ENCODE results near the gene QRFP.

Gene QRFP

DNA sequence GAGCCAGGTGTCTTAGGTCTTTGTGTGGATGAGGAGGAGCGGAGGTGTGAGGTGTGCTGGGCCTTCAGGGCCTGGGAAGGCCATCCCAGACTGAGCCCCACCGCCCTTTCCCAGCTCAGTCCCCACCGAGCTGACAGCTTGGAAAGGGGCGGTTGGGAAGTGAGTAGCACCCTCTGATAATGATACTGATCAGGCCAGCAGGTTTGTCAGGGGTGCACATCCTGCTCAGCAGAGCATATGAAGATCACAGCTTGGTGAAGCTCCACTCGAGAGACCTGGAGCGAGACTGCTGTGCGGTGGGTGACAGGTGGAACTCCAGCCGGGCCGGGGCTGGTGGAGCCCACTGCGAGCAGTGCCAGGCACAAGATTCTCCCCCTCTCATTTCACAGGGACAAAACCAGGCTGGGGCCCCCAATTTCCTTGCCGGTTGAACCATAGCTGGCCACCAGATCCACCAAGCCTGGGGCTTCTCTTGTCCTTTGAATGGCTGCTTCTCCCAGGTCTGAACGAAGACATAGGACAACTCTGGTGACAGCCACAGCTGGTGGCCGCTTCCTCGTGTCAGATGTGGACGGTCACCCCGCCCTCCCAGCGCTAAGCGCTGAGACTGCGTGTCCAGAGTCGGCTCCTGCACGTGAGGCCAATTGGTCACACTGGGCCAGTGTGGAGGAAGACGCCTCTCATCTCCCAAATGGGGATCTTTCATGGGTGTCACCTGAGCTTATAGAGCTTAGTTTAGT lies 8.3 kb downstream of the QRFP start:
- no peak for DNase-seq

DNA sequence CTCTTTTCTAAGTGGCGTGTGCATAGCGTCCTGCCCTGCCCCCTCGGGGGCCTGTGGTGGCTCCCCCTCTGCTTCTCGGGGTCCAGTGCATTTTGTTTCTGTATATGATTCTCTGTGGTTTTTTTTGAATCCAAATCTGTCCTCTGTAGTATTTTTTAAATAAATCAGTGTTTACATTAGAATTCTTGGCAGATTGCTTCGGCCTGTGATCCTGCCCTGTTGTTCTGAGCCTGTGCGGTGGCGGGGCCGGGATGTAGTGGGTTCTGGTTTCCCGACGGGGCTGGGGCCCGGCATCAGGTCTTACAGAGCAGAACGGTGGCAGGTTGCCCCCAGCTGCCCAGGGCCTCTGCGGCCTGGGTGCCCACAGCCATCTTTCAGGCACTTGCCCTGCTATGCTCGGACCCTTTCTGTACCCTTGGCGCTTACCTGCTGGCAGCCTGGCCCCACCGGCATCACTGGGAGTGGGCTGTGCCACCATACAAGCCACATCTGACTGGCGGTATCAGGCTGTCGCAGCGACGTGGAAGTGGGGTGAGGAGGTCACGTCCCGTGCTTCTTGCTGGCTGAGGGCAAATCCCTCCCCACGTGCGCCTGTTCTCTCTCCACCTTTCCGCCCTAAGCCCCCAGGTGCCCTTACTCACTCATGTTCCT lies 9.0 kb downstream of the QRFP start:
- DNase-seq, result no peak

DNA sequence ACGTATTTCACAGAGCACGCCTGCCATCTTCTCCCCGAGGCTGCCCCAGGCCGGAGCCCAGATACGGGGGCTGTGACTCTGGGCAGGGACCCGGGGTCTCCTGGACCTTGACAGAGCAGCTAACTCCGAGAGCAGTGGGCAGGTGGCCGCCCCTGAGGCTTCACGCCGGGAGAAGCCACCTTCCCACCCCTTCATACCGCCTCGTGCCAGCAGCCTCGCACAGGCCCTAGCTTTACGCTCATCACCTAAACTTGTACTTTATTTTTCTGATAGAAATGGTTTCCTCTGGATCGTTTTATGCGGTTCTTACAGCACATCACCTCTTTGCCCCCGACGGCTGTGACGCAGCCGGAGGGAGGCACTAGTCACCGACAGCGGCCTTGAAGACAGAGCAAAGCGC lies 9.6 kb downstream of the QRFP start:
- DNase-seq, result no peak

DNA sequence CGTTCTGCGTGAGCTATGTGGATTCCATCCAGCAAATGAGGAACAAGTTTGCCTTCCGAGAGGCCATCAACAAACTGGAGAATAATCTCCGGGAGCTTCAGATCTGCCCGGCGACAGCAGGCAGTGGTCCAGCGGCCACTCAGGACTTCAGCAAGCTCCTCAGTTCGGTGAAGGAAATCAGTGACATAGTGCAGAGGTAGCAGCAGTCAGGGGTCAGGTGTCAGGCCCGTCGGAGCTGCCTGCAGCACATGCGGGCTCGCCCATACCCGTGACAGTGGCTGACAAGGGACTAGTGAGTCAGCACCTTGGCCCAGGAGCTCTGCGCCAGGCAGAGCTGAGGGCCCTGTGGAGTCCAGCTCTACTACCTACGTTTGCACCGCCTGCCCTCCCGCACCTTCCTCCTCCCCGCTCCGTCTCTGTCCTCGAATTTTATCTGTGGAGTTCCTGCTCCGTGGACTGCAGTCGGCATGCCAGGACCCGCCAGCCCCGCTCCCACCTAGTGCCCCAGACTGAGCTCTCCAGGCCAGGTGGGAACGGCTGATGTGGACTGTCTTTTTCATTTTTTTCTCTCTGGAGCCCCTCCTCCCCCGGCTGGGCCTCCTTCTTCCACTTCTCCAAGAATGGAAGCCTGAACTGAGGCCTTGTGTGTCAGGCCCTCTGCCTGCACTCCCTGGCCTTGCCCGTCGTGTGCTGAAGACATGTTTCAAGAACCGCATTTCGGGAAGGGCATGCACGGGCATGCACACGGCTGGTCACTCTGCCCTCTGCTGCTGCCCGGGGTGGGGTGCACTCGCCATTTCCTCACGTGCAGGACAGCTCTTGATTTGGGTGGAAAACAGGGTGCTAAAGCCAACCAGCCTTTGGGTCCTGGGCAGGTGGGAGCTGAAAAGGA lies 10.9 kb downstream of the QRFP start:
- DNase-seq, result no peak

DNA sequence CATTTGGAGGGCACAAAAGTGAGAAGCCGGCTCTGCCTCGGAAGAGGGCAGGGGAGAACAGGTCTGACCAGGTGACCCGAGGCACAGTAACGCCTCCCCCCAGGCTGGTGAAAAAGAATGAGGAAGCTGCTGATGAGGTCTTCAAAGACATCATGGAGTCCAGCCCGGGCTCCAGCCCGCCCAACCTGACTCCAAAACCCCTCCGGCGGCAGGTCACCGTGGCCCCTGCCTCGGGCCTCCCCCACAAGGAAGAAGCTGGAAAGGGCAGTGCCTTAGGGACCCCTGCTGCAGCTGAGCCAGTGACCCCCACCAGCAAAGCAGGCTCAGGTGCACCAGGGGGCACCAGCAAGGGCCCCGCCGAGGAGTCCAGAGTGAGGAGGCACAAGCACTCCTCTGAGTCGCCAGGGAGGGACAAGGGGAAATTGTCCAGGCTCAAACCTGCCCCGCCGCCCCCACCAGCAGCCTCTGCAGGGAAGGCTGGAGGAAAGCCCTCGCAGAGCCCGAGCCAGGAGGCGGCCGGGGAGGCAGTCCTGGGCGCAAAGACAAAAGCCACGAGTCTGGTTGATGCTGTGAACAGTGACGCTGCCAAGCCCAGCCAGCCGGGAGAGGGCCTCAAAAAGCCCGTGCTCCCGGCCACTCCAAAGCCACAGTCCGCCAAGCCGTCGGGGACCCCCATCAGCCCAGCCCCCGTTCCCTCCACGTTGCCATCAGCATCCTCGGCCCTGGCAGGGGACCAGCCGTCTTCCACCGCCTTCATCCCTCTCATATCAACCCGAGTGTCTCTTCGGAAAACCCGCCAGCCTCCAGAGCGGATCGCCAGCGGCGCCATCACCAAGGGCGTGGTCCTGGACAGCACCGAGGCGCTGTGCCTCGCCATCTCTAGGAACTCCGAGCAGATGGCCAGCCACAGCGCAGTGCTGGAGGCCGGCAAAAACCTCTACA lies 11.8 kb downstream of the QRFP start:
- no peak for DNase-seq

DNA sequence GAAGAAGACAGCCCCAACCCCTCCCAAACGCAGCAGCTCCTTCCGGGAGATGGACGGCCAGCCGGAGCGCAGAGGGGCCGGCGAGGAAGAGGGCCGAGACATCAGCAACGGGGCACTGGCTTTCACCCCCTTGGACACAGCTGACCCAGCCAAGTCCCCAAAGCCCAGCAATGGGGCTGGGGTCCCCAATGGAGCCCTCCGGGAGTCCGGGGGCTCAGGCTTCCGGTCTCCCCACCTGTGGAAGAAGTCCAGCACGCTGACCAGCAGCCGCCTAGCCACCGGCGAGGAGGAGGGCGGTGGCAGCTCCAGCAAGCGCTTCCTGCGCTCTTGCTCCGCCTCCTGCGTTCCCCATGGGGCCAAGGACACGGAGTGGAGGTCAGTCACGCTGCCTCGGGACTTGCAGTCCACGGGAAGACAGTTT lies 12.5 kb downstream of the QRFP start:
- DNase-seq, result no peak

DNA sequence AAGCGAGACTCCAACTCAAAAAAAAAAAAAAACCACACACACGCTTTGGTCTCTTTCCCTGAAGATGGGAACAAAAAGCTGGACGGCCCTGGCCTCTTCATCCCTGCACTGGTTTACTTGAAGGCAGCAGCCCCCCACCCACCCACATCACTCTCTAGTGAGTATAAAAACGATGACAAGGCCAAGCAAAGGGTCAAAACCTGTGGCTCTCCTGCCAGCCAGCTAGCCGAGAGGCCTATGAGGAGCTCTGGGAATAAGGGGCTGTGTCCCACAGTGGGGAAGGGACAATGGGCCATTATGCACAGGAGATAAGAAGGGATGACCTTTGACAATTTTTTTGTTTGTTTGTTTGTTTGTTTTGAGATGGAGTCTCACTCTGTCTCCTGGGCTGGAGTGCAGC lies 13.1 kb downstream of the QRFP start:
- no peak for DNase-seq

DNA sequence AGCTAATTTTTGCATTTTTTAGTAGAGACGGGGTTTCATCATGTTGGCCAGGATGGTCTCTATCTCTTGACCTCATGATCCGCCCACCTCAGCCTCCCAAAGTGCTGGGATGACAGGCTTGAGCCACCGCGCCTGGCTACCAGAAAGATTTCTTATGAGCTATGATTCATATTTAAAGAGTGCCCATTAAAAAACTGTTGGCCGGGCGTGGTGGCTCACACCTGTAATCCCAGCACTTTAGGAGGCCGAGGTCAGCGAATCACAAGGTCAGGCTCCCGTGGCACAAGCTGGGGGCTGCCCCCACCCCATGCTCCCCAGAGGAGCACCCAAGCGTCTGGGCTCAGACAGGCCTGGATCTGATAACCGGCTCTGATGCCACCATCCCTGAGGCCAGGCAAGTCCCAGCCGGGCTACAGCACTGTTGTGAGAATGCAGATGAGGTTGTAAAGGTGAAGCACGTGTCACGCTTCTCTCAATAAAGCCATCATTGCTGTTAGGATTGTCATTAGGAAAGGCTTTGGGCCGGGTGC lies 13.9 kb downstream of the QRFP start:
- no peak for DNase-seq

DNA sequence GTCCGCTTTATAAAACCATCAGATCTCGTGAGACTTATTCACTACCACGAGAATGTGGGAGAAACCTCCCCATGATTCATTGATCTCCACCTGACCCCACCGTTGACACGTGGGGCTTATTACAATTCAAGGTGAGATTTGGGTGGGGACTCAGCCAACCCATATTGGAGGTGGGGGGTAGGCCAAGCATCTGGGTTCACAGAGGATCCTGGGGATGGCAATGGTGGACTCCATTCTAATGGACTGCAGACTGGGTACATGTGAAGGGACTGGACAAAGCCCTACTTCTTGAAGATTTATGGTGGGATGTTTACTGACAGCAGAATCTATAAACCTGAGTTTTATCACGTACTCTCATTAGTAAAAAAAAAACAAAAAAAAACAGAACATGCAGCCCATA lies 15.1 kb downstream of the QRFP start:
- DNase-seq, result no peak

DNA sequence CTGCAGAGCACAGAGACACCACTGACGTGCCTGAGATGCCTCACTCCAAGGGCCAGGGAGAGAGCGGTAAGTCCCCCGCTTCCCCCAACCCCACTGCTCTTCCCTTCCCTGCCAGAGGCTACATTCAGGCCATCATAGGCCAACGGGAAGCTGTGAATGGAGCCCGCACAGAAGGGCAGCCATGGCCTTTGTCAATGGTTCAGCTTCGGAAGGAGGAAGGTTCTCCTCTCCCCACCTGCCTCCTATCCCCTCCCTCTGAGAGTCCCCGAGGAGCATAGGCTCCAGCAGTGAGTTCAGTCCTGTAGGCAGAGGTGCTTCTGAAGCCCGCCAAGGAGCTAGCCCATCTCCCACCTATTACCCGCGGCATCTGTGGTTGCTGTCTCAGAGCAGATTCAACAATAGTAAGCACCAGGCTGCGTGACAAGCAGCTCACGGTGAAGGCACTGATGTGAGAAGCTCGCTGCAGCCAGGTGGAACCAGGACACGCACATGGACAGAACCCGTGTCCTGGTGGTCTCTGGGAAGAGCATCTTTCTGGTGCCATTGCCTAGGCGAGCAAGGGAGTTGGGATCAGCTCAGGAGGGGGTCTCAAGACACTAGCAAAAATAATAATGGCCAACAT lies 15.9 kb downstream of the QRFP start:
- DNase-seq, result no peak

DNA sequence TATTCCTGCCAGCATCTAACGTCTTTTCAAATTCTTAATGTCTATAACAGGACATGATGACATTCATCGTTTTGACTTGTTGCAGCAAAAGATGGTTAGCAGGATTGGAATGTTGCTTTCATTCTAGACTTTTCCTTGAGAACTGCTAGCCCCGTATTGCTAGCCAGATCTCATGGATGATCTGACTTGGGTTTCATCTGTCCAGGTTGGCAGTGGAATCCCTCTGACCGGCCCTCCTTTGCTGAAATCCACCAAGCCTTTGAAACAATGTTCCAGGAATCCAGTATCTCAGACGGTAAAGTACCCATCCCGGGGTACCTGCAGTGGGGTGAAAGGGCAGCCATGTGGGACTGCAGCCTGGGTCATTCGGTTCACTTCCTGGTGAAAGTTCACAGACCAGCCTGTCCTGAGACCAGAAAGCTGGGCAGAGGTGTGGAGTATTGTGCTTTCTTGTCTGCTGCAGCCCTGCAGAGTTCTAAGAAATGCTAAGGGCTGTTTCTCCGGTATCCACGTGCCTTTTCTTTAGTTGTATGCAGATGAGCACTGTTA lies 16.7 kb downstream of the QRFP start:
- no peak for DNase-seq

DNA sequence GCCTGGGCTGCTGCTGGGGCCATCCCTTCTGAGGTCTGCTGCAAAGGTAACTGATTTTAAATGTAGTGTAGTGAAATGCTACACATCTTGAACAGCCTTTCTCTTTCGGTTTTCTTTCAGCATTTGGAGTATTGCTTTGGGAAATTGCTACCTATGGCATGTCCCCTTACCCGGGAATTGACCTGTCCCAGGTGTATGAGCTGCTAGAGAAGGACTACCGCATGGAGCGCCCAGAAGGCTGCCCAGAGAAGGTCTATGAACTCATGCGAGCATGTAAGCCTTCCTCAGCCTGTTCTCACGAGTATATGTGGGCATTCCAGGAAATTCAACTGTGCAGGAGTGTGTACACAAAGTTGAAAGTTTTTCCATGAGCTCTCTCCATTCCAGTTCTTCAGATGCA lies 18.3 kb downstream of the QRFP start:
- DNase-seq, result no peak

DNA sequence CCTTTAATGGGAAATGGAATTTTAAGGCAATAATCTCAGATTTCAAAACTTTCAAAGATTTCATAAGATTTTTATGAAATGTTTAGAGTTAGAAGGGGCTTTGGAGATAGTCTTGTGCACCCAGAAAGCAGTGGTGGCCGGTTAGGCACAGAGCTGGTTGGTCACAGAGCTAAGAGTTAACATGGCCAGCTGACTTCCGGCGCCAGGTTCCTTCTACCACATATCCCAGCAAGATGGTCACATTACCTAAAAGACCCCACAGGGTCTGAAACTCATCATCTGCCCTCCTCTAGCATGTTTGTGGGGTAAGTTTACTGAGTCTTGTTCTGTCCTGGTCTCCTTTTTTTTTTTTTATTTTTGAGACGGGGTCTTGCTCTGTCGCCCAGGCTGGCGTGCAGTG lies 19.3 kb downstream of the QRFP start:
- no peak for DNase-seq

DNA sequence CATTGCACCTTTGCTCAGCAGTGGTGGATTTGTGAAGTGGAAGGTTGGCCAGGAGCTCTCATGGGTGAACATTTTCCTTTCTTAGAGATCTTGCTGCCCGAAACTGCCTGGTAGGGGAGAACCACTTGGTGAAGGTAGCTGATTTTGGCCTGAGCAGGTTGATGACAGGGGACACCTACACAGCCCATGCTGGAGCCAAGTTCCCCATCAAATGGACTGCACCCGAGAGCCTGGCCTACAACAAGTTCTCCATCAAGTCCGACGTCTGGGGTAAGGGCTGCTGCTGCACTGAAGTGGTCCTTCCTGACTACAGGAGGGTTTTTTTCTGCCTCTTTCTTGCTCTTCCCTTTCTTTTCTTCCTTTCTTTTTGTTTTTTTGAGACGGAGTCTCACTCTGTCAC lies 21.8 kb downstream of the QRFP start:
- no peak for DNase-seq

DNA sequence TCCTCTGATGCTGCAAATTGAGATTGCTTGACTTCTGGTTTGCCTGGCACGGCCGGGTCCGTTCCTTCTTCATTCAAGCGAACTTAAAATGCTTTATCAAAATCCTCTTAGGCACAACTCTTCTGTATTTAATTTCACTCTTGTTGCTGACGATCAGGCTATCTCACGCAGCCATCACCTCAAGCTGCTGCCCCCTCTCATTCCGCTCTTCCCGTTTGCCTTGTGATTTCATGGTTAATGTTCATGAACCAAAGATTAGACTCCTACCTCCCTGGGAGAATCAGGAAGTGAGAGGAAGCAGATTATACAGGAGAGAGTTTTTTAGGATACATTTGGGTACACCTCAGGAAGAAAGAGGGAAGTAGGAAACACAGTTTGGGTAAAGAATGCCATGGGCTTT lies 22.6 kb downstream of the QRFP start:
- DNase-seq, result no peak

DNA sequence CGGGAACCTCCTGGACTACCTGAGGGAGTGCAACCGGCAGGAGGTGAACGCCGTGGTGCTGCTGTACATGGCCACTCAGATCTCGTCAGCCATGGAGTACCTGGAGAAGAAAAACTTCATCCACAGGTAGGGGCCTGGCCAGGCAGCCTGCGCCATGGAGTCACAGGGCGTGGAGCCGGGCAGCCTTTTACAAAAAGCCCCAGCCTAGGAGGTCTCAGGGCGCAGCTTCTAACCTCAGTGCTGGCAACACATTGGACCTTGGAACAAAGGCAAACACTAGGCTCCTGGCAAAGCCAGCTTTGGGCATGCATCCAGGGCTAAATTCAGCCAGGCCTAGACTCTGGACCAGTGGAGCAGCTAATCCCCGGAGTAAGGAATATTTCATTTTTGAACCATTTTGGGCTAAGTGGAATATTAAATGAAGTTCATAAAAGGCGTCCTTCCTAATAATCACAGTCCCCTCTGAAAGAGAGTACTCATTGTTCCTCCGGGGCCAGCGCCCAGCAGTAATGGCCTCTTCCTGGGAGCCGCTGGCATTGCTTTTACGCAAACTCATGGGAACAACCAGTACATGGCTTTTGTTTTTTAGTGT lies 23.6 kb downstream of the QRFP start:
- no peak for DNase-seq

DNA sequence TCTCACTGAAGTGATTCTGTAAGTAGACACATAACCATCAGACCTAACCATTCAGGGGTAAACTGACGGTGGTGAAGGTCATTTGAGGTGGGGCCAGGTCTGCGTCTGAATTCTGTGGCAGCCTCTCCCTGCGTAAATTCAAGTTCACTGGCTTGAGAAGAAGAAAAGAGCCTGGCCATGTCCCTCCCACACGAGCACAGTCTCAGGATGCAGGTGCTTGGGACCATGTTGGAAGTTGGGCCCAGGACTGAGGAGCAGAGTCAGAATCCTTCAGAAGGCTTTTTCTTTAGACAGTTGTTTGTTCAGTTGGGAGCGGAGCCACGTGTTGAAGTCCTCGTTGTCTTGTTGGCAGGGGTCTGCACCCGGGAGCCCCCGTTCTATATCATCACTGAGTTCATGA lies 24.1 kb downstream of the QRFP start:
- no peak for DNase-seq

DNA sequence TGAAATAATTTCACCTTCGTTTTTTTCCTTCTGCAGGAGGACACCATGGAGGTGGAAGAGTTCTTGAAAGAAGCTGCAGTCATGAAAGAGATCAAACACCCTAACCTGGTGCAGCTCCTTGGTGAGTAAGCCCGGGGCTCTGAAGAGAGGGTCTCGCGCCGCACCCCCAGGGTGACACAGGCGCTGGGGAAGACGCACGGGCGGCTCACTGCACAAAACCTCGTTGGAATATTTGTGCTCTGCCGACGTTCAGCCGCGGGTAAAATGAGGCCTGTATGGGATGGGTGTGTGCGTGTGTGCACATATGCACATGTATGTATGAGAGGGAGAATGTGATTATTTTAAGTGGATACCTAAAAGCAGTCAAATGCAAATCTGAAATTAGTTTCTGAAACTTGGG lies 24.5 kb downstream of the QRFP start:
- DNase-seq, result no peak

DNA sequence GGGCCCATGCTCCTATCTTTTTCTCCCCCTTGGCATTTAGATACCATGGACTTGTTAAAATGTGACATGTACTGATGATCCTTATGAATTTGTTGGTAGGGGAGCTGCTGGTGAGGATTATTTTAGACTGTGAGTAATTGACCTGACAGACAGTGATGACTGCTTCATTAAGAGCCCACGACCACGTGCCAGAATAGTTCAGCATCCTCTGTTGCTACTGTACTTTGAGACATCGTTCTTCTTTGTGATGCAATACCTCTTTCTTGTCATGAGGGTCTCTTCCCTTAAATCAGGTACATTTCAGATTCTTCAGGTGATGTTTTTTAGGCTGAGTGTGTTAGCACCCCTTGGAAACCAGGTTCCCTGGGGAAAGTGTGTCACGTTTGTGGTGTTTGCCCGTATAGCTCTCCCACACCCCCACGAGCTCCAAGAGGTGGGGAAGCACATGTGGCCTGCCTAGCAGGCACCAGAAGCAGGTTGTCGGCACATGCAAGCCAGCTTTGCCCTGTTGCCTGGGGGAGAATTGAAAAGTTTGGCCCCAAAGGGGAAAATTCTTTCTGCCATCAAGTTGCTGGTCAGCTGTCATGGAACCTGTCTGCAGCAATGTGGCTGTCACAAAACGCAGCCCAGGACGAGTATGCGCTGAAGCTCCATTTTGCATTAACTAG lies 25.1 kb downstream of the QRFP start:
- DNase-seq, result no peak

DNA sequence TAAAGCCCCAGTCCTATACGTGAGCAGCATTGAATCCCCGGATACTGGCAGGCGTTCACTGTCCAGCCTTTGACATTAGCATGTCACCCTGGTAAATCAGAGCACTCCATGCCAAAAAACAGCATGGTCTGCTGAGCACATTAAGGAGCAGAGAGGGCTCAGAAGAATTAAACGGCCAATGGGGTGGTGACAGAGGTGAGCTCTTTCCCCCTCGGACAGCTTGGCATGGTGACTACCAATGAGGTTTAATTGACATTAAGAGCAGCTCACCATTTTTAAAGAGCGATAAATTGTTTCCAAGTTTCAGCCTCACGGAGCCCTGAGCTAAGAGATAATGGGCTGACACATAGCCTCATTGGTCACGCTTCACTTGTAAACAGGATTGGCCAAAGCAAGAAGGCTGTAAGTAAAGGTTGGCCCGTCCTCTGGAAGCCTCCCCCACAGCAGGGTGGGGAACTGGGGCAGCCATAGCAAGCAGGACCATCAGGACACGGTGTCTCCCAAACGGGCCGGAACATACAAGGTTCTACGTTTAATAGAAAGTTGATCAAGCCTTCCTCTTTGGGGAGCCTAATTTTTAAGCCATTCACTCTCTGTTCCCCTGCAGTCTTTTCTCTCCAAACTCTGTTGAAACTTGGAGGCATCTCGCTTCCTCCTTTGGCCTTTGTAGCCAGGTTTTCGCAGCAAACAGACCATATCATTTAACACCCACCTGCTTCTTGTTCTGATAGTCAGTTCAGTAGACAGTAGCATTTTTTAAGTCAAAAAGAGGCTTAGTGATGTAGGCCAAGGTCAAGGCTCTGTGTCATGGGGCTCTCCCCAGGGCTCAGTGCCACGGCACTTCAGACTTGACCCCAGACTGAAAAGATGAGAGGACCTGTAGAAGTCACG lies 25.9 kb downstream of the QRFP start:
- no peak for DNase-seq
